ENCODE data around the gene CHEK2.

The CHEK2 gene

DNA sequence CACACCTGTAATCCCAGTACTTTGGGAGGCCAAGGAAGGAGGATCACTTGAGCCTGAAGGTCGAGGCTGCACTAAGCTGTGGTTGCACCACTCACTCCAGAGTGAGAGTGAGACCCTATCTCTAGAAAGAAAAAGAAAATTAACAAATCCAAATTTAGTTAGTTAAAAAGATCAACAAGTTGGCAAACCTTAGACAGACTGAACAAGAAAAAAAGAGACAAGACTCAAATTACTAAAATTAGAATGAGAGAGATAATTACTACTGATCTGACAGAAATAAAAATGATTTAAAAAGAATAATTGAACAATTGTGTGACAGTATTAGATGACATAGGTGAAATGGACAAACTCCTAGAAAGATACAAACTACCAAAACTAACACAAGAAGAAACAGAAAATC lies 13.6 kb downstream of the CHEK2 start:
- in situ Hi-C loops (cut with MboI; ENCODE audit: low sequenced_read_pairs, unreplicated experiment): no loop called here
- DNase-seq (ENCODE audit: low spot score): no peak
- TF ChIP-seq, protein P1, sequence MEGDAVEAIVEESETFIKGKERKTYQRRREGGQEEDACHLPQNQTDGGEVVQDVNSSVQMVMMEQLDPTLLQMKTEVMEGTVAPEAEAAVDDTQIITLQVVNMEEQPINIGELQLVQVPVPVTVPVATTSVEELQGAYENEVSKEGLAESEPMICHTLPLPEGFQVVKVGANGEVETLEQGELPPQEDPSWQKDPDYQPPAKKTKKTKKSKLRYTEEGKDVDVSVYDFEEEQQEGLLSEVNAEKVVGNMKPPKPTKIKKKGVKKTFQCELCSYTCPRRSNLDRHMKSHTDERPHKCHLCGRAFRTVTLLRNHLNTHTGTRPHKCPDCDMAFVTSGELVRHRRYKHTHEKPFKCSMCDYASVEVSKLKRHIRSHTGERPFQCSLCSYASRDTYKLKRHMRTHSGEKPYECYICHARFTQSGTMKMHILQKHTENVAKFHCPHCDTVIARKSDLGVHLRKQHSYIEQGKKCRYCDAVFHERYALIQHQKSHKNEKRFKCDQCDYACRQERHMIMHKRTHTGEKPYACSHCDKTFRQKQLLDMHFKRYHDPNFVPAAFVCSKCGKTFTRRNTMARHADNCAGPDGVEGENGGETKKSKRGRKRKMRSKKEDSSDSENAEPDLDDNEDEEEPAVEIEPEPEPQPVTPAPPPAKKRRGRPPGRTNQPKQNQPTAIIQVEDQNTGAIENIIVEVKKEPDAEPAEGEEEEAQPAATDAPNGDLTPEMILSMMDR (IDR thresholded peaks at IDR 0.05; ENCODE audit: borderline replicate concordance, control extremely low read depth, extremely low read depth, insufficient read depth, missing control alignments): no peak

DNA sequence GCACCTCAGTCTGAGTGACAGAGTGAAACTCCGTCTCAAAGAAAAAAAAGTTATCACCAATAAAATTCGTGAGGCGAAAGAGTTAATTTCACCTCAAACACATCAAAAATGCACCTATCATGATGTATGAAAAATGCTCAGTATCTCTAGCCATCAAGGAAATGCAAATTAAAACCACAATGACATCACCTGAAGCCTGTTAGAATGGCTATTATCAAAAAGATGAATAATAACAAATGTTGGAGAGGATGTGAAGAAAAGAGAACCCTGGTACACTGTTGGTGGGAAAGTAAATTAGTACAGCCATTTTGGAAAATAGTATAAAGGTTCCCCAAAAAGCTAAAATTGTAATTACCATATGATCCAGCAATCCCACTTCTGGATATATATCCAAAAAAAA lies 23.6 kb downstream of the CHEK2 start:
- DNase-seq (ENCODE audit: low spot score): no peak
- in situ Hi-C loops (cut with MboI; ENCODE audit: low sequenced_read_pairs, unreplicated experiment): no loop called here
- TF ChIP-seq, protein P1 (IDR thresholded peaks at IDR 0.05; ENCODE audit: borderline replicate concordance, control extremely low read depth, extremely low read depth, insufficient read depth, missing control alignments): no peak

DNA sequence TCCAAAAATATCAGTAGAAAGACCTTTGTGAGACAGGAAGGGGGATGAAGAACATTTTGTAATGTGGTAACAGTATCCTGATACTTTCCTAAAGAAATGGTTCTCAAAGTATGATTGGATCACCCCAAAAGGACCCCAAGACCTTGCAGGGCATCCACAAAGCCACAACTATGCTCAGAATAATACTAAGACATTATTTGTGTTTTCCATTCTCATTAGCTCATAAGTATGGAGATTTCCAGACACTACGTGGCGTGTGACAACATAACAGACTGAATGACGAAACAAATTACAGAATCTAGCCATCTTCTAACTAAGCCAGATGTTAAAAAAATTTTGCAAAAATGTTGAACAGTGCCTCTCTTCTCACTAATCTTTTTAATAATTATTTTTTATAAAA lies 24.9 kb downstream of the CHEK2 start:
- TF ChIP-seq, protein P1 (IDR thresholded peaks at IDR 0.05; ENCODE audit: borderline replicate concordance, control extremely low read depth, extremely low read depth, insufficient read depth, missing control alignments): no peak
- in situ Hi-C loops (cut with MboI; ENCODE audit: low sequenced_read_pairs, unreplicated experiment): no loop called here
- DNase-seq (ENCODE audit: low spot score): no peak

DNA sequence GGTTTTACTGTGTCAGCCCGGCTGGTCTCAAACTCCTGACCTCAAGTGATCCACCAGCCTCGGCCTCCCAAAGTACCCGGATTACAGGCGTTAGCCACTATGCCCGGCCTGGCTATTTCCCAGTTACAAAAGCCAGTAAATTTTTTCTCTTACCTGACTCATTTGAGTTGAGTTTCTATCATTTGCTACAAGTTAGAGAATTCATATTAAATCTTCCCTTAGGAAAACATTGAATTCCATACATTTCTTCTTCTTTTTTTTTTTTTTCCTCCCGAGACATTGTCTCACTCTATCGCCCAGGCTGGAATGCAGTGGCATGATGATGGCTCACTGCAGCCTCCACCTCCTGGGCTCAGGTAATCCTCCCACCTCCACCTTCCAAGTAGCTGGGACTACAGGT lies 26.0 kb downstream of the CHEK2 start:
- in situ Hi-C loops (cut with MboI; ENCODE audit: low sequenced_read_pairs, unreplicated experiment): no loop called here
- TF ChIP-seq, protein P1 (IDR thresholded peaks at IDR 0.05; ENCODE audit: borderline replicate concordance, control extremely low read depth, extremely low read depth, insufficient read depth, missing control alignments): no peak
- no peak for DNase-seq (ENCODE audit: low spot score)

DNA sequence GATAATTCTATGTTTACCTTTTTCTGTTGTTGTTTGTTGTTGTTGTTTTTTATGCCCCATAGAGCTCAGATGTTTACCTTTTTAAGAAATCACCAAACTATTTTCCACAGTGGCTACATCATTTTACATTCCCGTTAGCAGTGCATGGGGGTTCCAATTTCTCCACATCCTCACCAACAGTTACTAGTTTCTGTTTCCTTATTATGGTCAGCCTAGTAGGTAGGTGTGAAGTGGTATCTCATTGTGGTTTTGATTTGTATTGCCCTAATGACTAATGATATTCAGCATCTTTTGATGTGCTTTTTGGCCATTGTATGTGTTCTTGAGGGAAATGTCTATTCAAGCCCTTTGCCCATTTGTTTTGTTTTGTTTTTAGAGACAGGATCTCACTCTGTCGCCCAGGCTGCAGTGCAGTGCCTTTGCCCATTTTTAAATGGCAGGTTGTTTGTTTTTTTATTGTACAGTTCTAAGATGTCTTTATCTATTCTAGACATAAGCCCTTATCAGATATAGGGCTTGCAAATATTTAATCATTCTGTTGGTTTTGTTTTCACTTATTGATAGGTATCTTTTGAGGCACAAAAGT lies 27.5 kb downstream of the CHEK2 start:
- TF ChIP-seq, protein P1 (IDR thresholded peaks at IDR 0.05; ENCODE audit: borderline replicate concordance, control extremely low read depth, extremely low read depth, insufficient read depth, missing control alignments): no peak
- no peak for DNase-seq (ENCODE audit: low spot score)
- in situ Hi-C loops (cut with MboI; ENCODE audit: low sequenced_read_pairs, unreplicated experiment): no loop called here

DNA sequence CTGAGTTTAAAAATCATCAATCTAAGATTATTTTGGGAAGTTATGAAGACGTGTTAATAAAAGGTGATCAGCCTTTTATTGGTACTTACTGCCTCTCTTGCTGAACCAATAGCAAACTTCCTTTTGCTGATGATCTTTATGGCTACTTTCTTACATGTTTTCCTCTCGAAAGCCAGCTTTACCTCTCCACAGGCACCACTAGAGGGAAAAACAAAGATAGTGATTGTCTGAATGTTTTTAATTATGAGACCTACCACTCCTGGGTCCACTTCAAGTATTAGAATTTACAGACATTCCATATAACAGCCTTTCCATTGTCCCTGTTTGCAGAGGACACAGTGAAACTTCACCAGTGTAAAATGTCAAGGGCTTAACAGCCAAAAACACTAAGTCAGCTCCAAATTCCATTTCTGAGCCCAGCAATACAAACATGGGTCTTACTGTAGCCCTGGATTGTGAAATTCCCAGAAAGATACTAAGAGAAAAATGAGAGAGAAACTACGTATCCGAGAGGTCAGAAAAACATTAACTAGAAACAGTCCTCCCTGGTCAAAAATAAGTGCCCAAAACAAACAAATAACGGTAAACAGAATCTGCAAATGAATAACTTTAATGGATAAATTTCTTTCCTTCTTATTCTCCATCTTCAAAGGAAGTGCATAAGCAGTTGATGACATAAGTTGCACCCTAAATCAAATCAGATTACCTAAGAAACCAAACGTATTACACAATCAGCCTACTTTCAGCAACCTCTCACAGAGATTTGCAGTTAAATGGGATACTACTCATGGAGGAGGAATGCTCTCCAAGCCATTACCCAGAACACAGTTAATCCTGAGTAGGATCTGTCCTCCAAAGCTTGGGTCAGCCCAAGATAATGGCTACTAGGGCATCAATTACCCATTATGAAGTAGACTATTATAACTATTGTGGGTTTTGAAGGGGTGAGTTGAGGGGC lies 29.5 kb downstream of the CHEK2 start:
- DNase-seq (ENCODE audit: low spot score): no peak
- TF ChIP-seq, protein P1 (IDR thresholded peaks at IDR 0.05; ENCODE audit: borderline replicate concordance, control extremely low read depth, extremely low read depth, insufficient read depth, missing control alignments): no peak
- in situ Hi-C loops (cut with MboI; ENCODE audit: low sequenced_read_pairs, unreplicated experiment): no loop called here

Data from GM13976 (cell line).